Thymus (tissue), 11 donors: ENCODE measurements around the gene VOPP1. TPM values are rescaled to one million over a fixed set of nuclear protein-coding genes. Genes with fewer than 3 reads are reported as not detected.

Experiments
- DNase-seq, 9 donors: peaks; one replicate each; pipeline ENCODE4 v3.0.0-alpha.2; 2013; ENCODE audit warnings: low spot score in 9 of 9, low read depth in 6 of 9, missing footprints in 1 of 9
- H3K27ac ChIP-seq, 2 donors: one replicate each; pipeline ENCODE4 v1.5.1; 2013; ENCODE audit warnings: control low read depth in 1 of 2, low read depth in 1 of 2, low read length in 1 of 2, mild to moderate bottlenecking in 1 of 2, moderate library complexity in 1 of 2
- H3K27me3 ChIP-seq, 2 donors: one replicate each; pipeline ENCODE4 v1.5.1; 2013; ENCODE audit warnings: low read length in 1 of 2; ENCODE audit not compliant: control insufficient read depth in 2 of 2, insufficient read depth in 1 of 2
- H3K36me3 ChIP-seq, 2 donors: one replicate each; pipeline ENCODE4 v1.5.1; 2013; ENCODE audit warnings: low read length in 1 of 2, mild to moderate bottlenecking in 1 of 2, moderate library complexity in 1 of 2; ENCODE audit not compliant: control insufficient read depth in 2 of 2, insufficient read depth in 2 of 2
- H3K4me1 ChIP-seq, 2 donors: one replicate each; pipeline ENCODE4 v1.5.1; 2013; ENCODE audit warnings: low read length in 2 of 2; ENCODE audit not compliant: control insufficient read depth in 2 of 2, insufficient read depth in 2 of 2
- H3K4me3 ChIP-seq, 2 donors: one replicate each; pipeline ENCODE4 v1.5.1; 2013; ENCODE audit warnings: low read length in 2 of 2, control low read depth in 1 of 2, mild to moderate bottlenecking in 1 of 2
- H3K9me3 ChIP-seq, 2 donors: one replicate each; pipeline ENCODE4 v1.5.1; 2013; ENCODE audit warnings: low read length in 1 of 2, mild to moderate bottlenecking in 1 of 2; ENCODE audit not compliant: control insufficient read depth in 2 of 2, insufficient read depth in 1 of 2
- WGBS: extraction: QIAGEN DNeasy Blood & Tissue Kit; methylation state at CpG from one replicate; pipeline ENCODE4 v1.1.7; 2013; 5-methylcytosine and 5-hydroxymethylcytosine counted together
- polyA plus RNA-seq: library from polyadenylated mRNA; stranded (reverse); fragments of 200-250 nt; gene quantifications from one replicate; pipeline ENCODE4 v1.2.3, GENCODE V29; 2013
- total RNA-seq: library from RNA; stranded (reverse); fragments of 120-200 nt; gene quantifications from one replicate; pipeline ENCODE4 v1.2.4, GENCODE V29; 2013
- donor health status: healthy.

Gene VOPP1
- total and polyA plus RNA-seq, 2 donors, result 61.9 to 91.6 TPM

GRCh38 chr7:55552320-55553023, 19.8 kb downstream of the VOPP1 start:
- Histone ChIP-seq H3K9me3 (no peaks in the 10 kb centered on the region), H3K4me3 (no peak overlapping the region), H3K27ac (no peak overlapping the region), H3K36me3 (peaks cover 18 to 19% of the 10 kb centered on the region in 2 donors), H3K4me1 (peaks cover 46 to 78% of the 10 kb centered on the region in 2 donors), H3K27me3 (no peaks in the 10 kb centered on the region)
- DNase-seq, result no peak
- WGBS, result 51% methylated on average over 13 of the region's 13 CpGs

GRCh38 chr7:55550841-55551537, 21.3 kb downstream of the VOPP1 start:
- peaks cover 16% of the 10 kb centered on the region in 2 donors for H3K36me3 ChIP-seq
- no peak for DNase-seq
- H3K27me3 ChIP-seq, result no peaks in the 10 kb centered on the region
- peaks cover 54 to 74% of the 10 kb centered on the region in 2 donors for H3K4me1 ChIP-seq
- 97% methylated on average over 11 of the region's 11 CpGs for WGBS
- no peaks in the 10 kb centered on the region for H3K9me3 ChIP-seq
- no peak overlapping the region for H3K27ac ChIP-seq
- H3K4me3 ChIP-seq, result no peak overlapping the region

- peak overlapping the region in 1 of 2 donors; percentile 73 for H3K27ac ChIP-seq
- peaks cover 59 to 78% of the 10 kb centered on the region in 2 donors for H3K4me1 ChIP-seq
- no peak for DNase-seq
- H3K4me3 ChIP-seq, result no peak overlapping the region
- H3K36me3 ChIP-seq, result peaks cover 7 to 17% of the 10 kb centered on the region in 2 donors
- H3K27me3 ChIP-seq, result no peaks in the 10 kb centered on the region
- no peaks in the 10 kb centered on the region for H3K9me3 ChIP-seq
- WGBS, result 96% methylated on average over 15 of the region's 15 CpGs
Measured at GRCh38 chr7:55550010-55550663, 22.2 kb downstream of the VOPP1 start.

GRCh38 chr7:55549457-55549856, 22.8 kb downstream of the VOPP1 start:
- H3K4me3 ChIP-seq, result no peak overlapping the region
- H3K27me3 ChIP-seq, result no peaks in the 10 kb centered on the region
- DNase-seq, result no peak
- peaks cover 56 to 75% of the 10 kb centered on the region in 2 donors for H3K4me1 ChIP-seq
- H3K36me3 ChIP-seq, result peaks cover 1 to 13% of the 10 kb centered on the region in 2 donors
- H3K9me3 ChIP-seq, result no peaks in the 10 kb centered on the region
- peak overlapping the region in 1 of 2 donors; percentile 73 for H3K27ac ChIP-seq
- 60% methylated on average over 7 of the region's 7 CpGs for WGBS

GRCh38 chr7:55548295-55548731, 24.0 kb downstream of the VOPP1 start:
- 94% methylated on average over 7 of the region's 7 CpGs for WGBS
- peaks cover 50 to 63% of the 10 kb centered on the region in 2 donors for H3K4me1 ChIP-seq
- H3K36me3 ChIP-seq, result peaks cover 5 to 11% of the 10 kb centered on the region in 2 donors
- no peaks in the 10 kb centered on the region for H3K27me3 ChIP-seq
- no peak for DNase-seq
- no peak overlapping the region for H3K4me3 ChIP-seq
- H3K27ac ChIP-seq, result no peak overlapping the region
- no peaks in the 10 kb centered on the region for H3K9me3 ChIP-seq

- H3K4me1 ChIP-seq, result peaks cover 47 to 52% of the 10 kb centered on the region in 2 donors
Measured at GRCh38 chr7:55546814-55547213, 25.5 kb downstream of the VOPP1 start.

GRCh38 chr7:55545496-55545895, 26.8 kb downstream of the VOPP1 start:
- no peak for DNase-seq
- WGBS, result 95% methylated on average over 6 of the region's 6 CpGs
- peaks cover 39 to 45% of the 10 kb centered on the region in 2 donors for H3K4me1 ChIP-seq
- H3K4me3 ChIP-seq, result no peak overlapping the region
- H3K36me3 ChIP-seq, result peaks cover 5 to 8% of the 10 kb centered on the region in 2 donors
- H3K27me3 ChIP-seq, result no peaks in the 10 kb centered on the region
- H3K27ac ChIP-seq, result no peak overlapping the region
- H3K9me3 ChIP-seq, result no peaks in the 10 kb centered on the region

More at GRCh38 chr7:55546814-55547213, 25.5 kb downstream of the VOPP1 start:
- no peak overlapping the region for H3K4me3 ChIP-seq
- 43% methylated on average over 5 of the region's 5 CpGs for WGBS
- H3K9me3 ChIP-seq, result no peaks in the 10 kb centered on the region
- H3K36me3 ChIP-seq, result peaks cover 5 to 8% of the 10 kb centered on the region in 2 donors
- no peak for DNase-seq
- no peaks in the 10 kb centered on the region for H3K27me3 ChIP-seq
- H3K27ac ChIP-seq, result peak overlapping the region; percentile 4 to 13

GRCh38 chr7:55540226-55540858, 32.0 kb downstream of the VOPP1 start:
- H3K4me3 ChIP-seq, result no peak overlapping the region
- no peak overlapping the region for H3K27ac ChIP-seq
- DNase-seq, result no peak
- H3K9me3 ChIP-seq, result no peaks in the 10 kb centered on the region
- no peaks in the 10 kb centered on the region for H3K27me3 ChIP-seq
- WGBS, result 98% methylated on average over 20 of the region's 20 CpGs
- H3K36me3 ChIP-seq, result peaks cover 8 to 11% of the 10 kb centered on the region in 2 donors
- peaks cover 30 to 35% of the 10 kb centered on the region in 2 donors for H3K4me1 ChIP-seq
